Stomach (tissue), 9 donors: ENCODE results near the gene ANKS1A. TPM values are rescaled to one million over a fixed set of nuclear protein-coding genes. Genes with fewer than 3 reads are reported as not detected.

Experiments
- DNase-seq, 2 donors: peaks; one replicate each; pipeline versions ENCODE4 v3.0.0 to v3.0.0-alpha.2; 2013 to 2019
- H3K27ac ChIP-seq, 5 donors: fragments of 200-600 bp in 4 of 5; sonication (generic) in 4 of 5; one replicate each; pipeline ENCODE4 v1.5.1; 2013 to 2019; ENCODE audit warnings: mild to moderate bottlenecking in 1 of 5, moderate library complexity in 1 of 5
- H3K27me3 ChIP-seq, 3 donors: fragments of 200-600 bp; sonication (generic); one replicate each; pipeline ENCODE4 v1.5.1; 2017 to 2019; ENCODE audit warnings: mixed run types in 1 of 3
- H3K36me3 ChIP-seq, 4 donors: fragments of 200-600 bp; sonication (generic); 1 replicate in 3 of 4; 2 replicates in 1 of 4; pipeline ENCODE4 v1.5.1; 2016 to 2019
- H3K4me1 ChIP-seq, 4 donors: fragments of 200-600 bp; sonication (generic); one replicate each; pipeline ENCODE4 v1.5.1; 2016 to 2019
- H3K4me3 ChIP-seq, 4 donors: fragments of 200-600 bp; sonication (generic) in 3 of 4; one replicate each; pipeline ENCODE4 v1.5.1; 2016 to 2019; ENCODE audit warnings: mild to moderate bottlenecking in 1 of 4
- H3K9me3 ChIP-seq, 4 donors: fragments of 200-600 bp; sonication (generic); one replicate each; pipeline ENCODE4 v1.5.1; 2016 to 2019
- EP300 ChIP-seq: sonication (generic); formaldehyde crosslinking; IDR thresholded peaks from one replicate; pipeline ENCODE4 v1.6.1; 2017; ENCODE audit warnings: antibody characterized with exemption
- POLR2A ChIP-seq, 4 donors: fragments of 450-650 bp; IDR thresholded peaks; one replicate each; pipeline ENCODE4 v1.6.1; 2016; ENCODE audit warnings: antibody characterized with exemption in 4 of 4, control low read depth in 2 of 4, mild to moderate bottlenecking in 1 of 4, moderate library complexity in 1 of 4
- POLR2AphosphoS5 ChIP-seq, 3 donors: sonication (generic); formaldehyde crosslinking; IDR thresholded peaks; one replicate each; pipeline ENCODE4 v1.6.1; 2016; ENCODE audit warnings: antibody characterized with exemption in 3 of 3
- WGBS, 5 donors: extraction: QIAGEN DNeasy Blood & Tissue Kit in 3 of 5; methylation state at CpG; one replicate each; pipeline versions ENCODE4 v1.1.5 to v1.1.7; 2013 to 2018; 5-methylcytosine and 5-hydroxymethylcytosine counted together
- intact Hi-C: fragments of 100-400 bp; cut with DNase I; formaldehyde crosslinking; loops from one replicate; pipeline ENCODE4 v1.15.1; 2023; ENCODE audit warnings: low total_unique reads
- polyA plus RNA-seq, 3 donors: library from polyadenylated mRNA; stranded (reverse); fragments of 200-250 nt; gene quantifications; one replicate each; pipeline ENCODE4 v1.2.3, GENCODE V29; 2013
- total RNA-seq, 5 donors: library from RNA; depleted of rRNA; stranded (reverse); fragments of >200 nt; gene quantifications; one replicate each; pipeline versions ENCODE4 v1.1.0 to v1.2.3, GENCODE V29; 2014 to 2016
- TF ChIP-seq, protein P1 (sequence below), 7 experiments: fragments of 450-650 bp in 4 of 7; fragments of 200-600 bp in 3 of 7; sonication (generic) in 3 of 7; IDR thresholded peaks; one replicate each; pipeline ENCODE4 v1.5.1; 2016 to 2019; ENCODE audit warnings: antibody characterized with exemption in 7 of 7, control low read depth in 2 of 7, mild to moderate bottlenecking in 1 of 7
- donor health status: healthy with polysubstance abuse.
- donor health status: Bipolar disorder and iron deficiency.
- donor health status: healthy.

ANKS1A gene
- total and polyA plus RNA-seq, 8 donors, result 6.1 to 40.6 (median 21.5) TPM

- no peak for DNase-seq
- intact Hi-C loops, result no loop called here
- no peaks in the 10 kb centered on the region for H3K27me3 ChIP-seq
- no peaks in the 10 kb centered on the region for H3K9me3 ChIP-seq
- peak overlapping the region in 2 of 5 donors; percentile 44 to 47 for H3K27ac ChIP-seq
- H3K4me3 ChIP-seq, result no peak overlapping the region
- H3K36me3 ChIP-seq, result peaks cover 0 to 7% (median 3%) of the 10 kb centered on the region in 4 donors
- WGBS, 5 donors, result 77 to 91% (median 83%) methylated on average over 5 of the region's 5 CpGs
- peaks cover 36 to 77% (median 60%) of the 10 kb centered on the region in 4 donors for H3K4me1 ChIP-seq
- TF ChIP-seq POLR2A (IDR thresholded peaks at IDR 0.05) (no peak), EP300 (no peak), POLR2AphosphoS5 (IDR thresholded peaks at IDR 0.05) (no peak)
- TF ChIP-seq, protein P1, sequence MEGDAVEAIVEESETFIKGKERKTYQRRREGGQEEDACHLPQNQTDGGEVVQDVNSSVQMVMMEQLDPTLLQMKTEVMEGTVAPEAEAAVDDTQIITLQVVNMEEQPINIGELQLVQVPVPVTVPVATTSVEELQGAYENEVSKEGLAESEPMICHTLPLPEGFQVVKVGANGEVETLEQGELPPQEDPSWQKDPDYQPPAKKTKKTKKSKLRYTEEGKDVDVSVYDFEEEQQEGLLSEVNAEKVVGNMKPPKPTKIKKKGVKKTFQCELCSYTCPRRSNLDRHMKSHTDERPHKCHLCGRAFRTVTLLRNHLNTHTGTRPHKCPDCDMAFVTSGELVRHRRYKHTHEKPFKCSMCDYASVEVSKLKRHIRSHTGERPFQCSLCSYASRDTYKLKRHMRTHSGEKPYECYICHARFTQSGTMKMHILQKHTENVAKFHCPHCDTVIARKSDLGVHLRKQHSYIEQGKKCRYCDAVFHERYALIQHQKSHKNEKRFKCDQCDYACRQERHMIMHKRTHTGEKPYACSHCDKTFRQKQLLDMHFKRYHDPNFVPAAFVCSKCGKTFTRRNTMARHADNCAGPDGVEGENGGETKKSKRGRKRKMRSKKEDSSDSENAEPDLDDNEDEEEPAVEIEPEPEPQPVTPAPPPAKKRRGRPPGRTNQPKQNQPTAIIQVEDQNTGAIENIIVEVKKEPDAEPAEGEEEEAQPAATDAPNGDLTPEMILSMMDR (IDR thresholded peaks at IDR 0.05), result no peak
Observed at GRCh38 chr6:35031611-35032529, 142.8 kb downstream of the ANKS1A start.

GRCh38 chr6:35033683-35034082 lies 144.6 kb downstream of the ANKS1A start:
- Histone ChIP-seq H3K4me1 (peaks cover 24 to 72% (median 58%) of the 10 kb centered on the region in 4 donors), H3K27ac (peak overlapping the region in 4 of 5 donors; percentile 54 to 80 (median 74)), H3K9me3 (no peaks in the 10 kb centered on the region), H3K4me3 (no peak overlapping the region), H3K27me3 (no peaks in the 10 kb centered on the region), H3K36me3 (peaks cover 0 to 14% (median 8%) of the 10 kb centered on the region in 4 donors)
- intact Hi-C loops, result no loop called here
- DNase-seq, result no peak
- 71 to 91% (median 89%) methylated on average over 6 of the region's 6 CpGs for WGBS, 5 donors
- TF ChIP-seq, protein P1 (IDR thresholded peaks at IDR 0.05), result no peak
- TF ChIP-seq POLR2AphosphoS5 (IDR thresholded peaks at IDR 0.05) (no peak), EP300 (no peak), POLR2A (IDR thresholded peaks at IDR 0.05) (no peak)

DNA sequence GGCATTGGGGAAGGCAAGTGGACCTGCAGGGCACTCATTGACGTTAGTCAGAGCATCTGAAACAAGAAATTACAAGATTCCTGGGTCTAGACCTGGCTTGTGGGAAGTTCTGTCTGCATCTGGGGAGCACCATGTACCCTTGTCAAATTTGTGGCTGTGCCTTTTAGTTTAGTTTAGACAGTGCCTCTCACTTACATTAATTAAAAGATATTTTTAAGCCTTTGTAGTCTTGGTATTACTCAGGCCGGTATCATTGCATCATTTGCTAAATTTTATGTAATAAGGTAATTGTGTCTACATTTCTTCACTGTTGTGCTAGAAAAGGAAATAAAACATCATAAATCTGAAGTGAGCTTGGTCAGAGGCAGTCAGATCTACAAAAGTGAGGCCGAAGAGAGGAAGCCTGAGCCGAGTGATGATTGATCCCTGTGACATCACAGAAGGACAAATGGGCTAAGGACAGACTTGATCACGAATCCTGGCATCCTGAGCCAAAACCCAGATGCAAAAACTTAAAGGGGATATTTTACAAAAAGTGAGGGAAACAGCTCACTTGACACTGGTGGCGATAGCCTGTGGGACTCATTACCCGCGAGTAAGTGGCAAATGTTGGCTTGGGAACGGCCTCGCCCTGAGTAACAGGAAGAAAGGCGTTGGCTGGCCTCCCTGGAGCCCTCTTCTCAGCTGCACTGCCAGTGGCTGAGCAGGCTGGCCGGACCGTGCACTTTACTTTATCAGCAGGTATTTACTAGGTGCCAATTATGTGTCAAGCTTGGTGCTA lies 145.5 kb downstream of the ANKS1A start:
- intact Hi-C loops, result no loop called here
- DNase-seq, result peak; percentile 81 to 89
- Histone ChIP-seq H3K9me3 (no peaks in the 10 kb centered on the region), H3K4me1 (peaks cover 22 to 68% (median 53%) of the 10 kb centered on the region in 4 donors), H3K27ac (peak overlapping the region; percentile 25 to 80 (median 73)), H3K36me3 (peaks cover 0 to 19% (median 8%) of the 10 kb centered on the region in 4 donors), H3K4me3 (no peak overlapping the region), H3K27me3 (no peaks in the 10 kb centered on the region)
- WGBS, 5 donors, result 30 to 44% (median 40%) methylated on average over 13 of the region's 13 CpGs
- TF ChIP-seq POLR2AphosphoS5 (IDR thresholded peaks at IDR 0.05) (peak; percentile 3 to 50 (median 27)), EP300 (peak; percentile 89)
- TF ChIP-seq, protein P1 (IDR thresholded peaks at IDR 0.05), result no peak

DNA sequence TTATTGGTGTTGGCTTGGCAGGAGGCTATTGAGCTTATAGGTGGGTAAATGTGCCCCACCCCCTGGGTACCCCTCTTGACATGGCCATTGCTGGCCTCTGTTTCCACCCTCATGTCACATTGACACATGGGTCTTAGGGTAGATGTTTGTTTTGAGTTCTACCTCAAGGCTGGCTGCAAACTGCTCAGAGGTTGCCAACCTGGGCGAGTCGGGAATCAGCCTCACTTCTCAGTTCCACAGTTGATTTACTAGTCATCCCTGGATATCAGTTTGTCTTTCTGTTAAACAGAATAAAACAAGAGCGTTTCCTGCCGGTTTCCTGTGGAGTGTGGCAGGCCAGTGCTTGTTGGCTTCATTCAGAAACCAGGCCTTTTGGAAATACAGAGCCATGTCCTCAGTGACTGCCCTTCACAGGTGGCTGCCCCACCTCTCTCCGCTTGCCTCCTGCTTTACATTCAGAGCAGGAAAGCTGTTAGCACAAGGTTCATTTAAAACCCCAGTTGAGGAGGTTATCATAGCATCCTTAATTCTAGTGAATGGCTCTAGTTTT lies 146.5 kb downstream of the ANKS1A start:
- Histone ChIP-seq H3K4me1 (peaks cover 22 to 75% (median 55%) of the 10 kb centered on the region in 4 donors), H3K36me3 (peaks cover 0 to 27% (median 8%) of the 10 kb centered on the region in 4 donors), H3K4me3 (no peak overlapping the region), H3K9me3 (no peaks in the 10 kb centered on the region), H3K27ac (peak overlapping the region; percentile 39 to 80 (median 73)), H3K27me3 (no peaks in the 10 kb centered on the region)
- intact Hi-C loops, result no loop called here
- TF ChIP-seq POLR2A (IDR thresholded peaks at IDR 0.05) (no peak), POLR2AphosphoS5 (IDR thresholded peaks at IDR 0.05) (no peak), EP300 (no peak)
- TF ChIP-seq, protein P1 (IDR thresholded peaks at IDR 0.05), result no peak
- WGBS, 5 donors, result 18 to 42% (median 30%) methylated on average over 5 of the region's 5 CpGs
- DNase-seq, result no peak
